Mesenchymal stem cell (in vitro differentiated cells and primary cell): ENCODE data around the gene CPNE5.

Experiments used
- DNase-seq: peaks from one replicate; pipeline ENCODE4 v3.0.0-alpha.2; 2013
- H2AFZ ChIP-seq: one replicate; pipeline ENCODE4 v1.6.1; 2013; ENCODE audit warnings: low read depth, mild to moderate bottlenecking, control low read depth, inconsistent platforms, low read length, moderate library complexity
- H2AK5ac ChIP-seq: 2 replicates; pipeline ENCODE4 v1.6.1; 2013; ENCODE audit warnings: low read length, moderate library complexity, mild to moderate bottlenecking, inconsistent platforms; ENCODE audit not compliant: severe bottlenecking
- H2BK120ac ChIP-seq: one replicate; pipeline ENCODE4 v1.6.1; 2013; ENCODE audit warnings: low read depth, mild to moderate bottlenecking, inconsistent platforms, low read length, moderate library complexity
- H2BK12ac ChIP-seq, 2 experiments: one replicate each; pipeline ENCODE4 v1.6.1; 2013; ENCODE audit warnings: inconsistent platforms in 2 of 2, low read length in 2 of 2, mild to moderate bottlenecking in 2 of 2, moderate library complexity in 2 of 2, control low read depth in 1 of 2
- H2BK15ac ChIP-seq: one replicate; pipeline ENCODE4 v1.6.1; 2013; ENCODE audit warnings: mild to moderate bottlenecking, low read depth, inconsistent platforms; ENCODE audit not compliant: poor library complexity, severe bottlenecking
- H2BK5ac ChIP-seq: 2 replicates; pipeline ENCODE4 v1.6.1; 2013; ENCODE audit warnings: low read depth, mild to moderate bottlenecking, low read length, control low read depth, inconsistent platforms; ENCODE audit not compliant: poor library complexity, severe bottlenecking
- H3K14ac ChIP-seq, 2 experiments: one replicate each; pipeline ENCODE4 v1.6.1; 2013; ENCODE audit warnings: inconsistent platforms in 2 of 2, low read length in 2 of 2, control low read depth in 1 of 2, mild to moderate bottlenecking in 1 of 2, moderate library complexity in 1 of 2
- H3K18ac ChIP-seq, 2 experiments: one replicate each; pipeline ENCODE4 v1.6.1; 2013; ENCODE audit warnings: inconsistent platforms in 2 of 2, low read length in 2 of 2, control low read depth in 1 of 2, low read depth in 1 of 2, mild to moderate bottlenecking in 1 of 2
- H3K23ac ChIP-seq, 2 experiments: one replicate each; pipeline ENCODE4 v1.6.1; 2013; ENCODE audit warnings: inconsistent platforms in 2 of 2, low read length in 2 of 2, mild to moderate bottlenecking in 2 of 2, moderate library complexity in 2 of 2, control low read depth in 1 of 2
- H3K27ac ChIP-seq: 2 replicates; pipeline ENCODE4 v1.5.1; 2013; ENCODE audit warnings: mild to moderate bottlenecking, moderate library complexity, low read length, control low read depth, inconsistent platforms; ENCODE audit not compliant: poor library complexity, severe bottlenecking
- H3K27me3 ChIP-seq, 2 experiments: 2 replicates each; pipeline versions ENCODE4 v1.6.1 to v1.7.0; 2013; ENCODE audit warnings: low read length in 2 of 2, mild to moderate bottlenecking in 2 of 2, moderate library complexity in 2 of 2, control low read depth in 1 of 2, inconsistent platforms in 1 of 2; ENCODE audit not compliant: control insufficient read depth in 1 of 2, insufficient read depth in 1 of 2
- H3K36me3 ChIP-seq, 2 experiments: 2 replicates each; pipeline versions ENCODE4 v1.6.1 to v1.7.0; 2013; ENCODE audit warnings: low read length in 2 of 2, control low read depth in 1 of 2, inconsistent platforms in 1 of 2, low read depth in 1 of 2, mild to moderate bottlenecking in 1 of 2; ENCODE audit not compliant: insufficient read depth in 2 of 2, control insufficient read depth in 1 of 2
- H3K4ac ChIP-seq, 2 experiments: one replicate each; pipeline ENCODE4 v1.6.1; 2013; ENCODE audit warnings: inconsistent platforms in 2 of 2, low read length in 2 of 2, mild to moderate bottlenecking in 2 of 2, moderate library complexity in 2 of 2, control low read depth in 1 of 2, low read depth in 1 of 2
- H3K4me1 ChIP-seq: 2 replicates; pipeline ENCODE4 v1.6.1; 2013; ENCODE audit warnings: low read depth, low read length, control low read depth; ENCODE audit not compliant: control insufficient read depth, insufficient read depth
- H3K4me2 ChIP-seq: 2 replicates; pipeline ENCODE4 v1.6.1; 2013; ENCODE audit warnings: low read length, mild to moderate bottlenecking, inconsistent platforms; ENCODE audit not compliant: poor library complexity, severe bottlenecking
- H3K4me3 ChIP-seq, 2 experiments: 2 replicates each; pipeline versions ENCODE4 v1.5.1 to v1.7.0; 2013; ENCODE audit warnings: low read length in 2 of 2, mild to moderate bottlenecking in 2 of 2, control low read depth in 1 of 2, low read depth in 1 of 2; ENCODE audit not compliant: insufficient read depth in 1 of 2
- H3K79me1 ChIP-seq: replicated peaks from 2 replicates; pipeline ENCODE4 v1.6.1; 2013; ENCODE audit warnings: mild to moderate bottlenecking, control low read depth, low read length, inconsistent platforms; ENCODE audit not compliant: poor library complexity, severe bottlenecking
- H3K9ac ChIP-seq: 2 replicates; pipeline ENCODE4 v1.7.0; 2013; ENCODE audit warnings: mild to moderate bottlenecking, low read length, moderate library complexity
- H3K9me3 ChIP-seq: 2 replicates; pipeline ENCODE4 v1.7.0; 2013; ENCODE audit warnings: mild to moderate bottlenecking, low read length; ENCODE audit not compliant: control insufficient read depth
- H4K8ac ChIP-seq: one replicate; pipeline ENCODE4 v1.6.1; 2013; ENCODE audit warnings: inconsistent platforms, mild to moderate bottlenecking, low read length, moderate library complexity
- H4K91ac ChIP-seq: one replicate; pipeline ENCODE4 v1.6.1; 2013; ENCODE audit warnings: mild to moderate bottlenecking, low read length, inconsistent platforms
- WGBS: methylation state at CpG from one replicate; pipeline ENCODE4 v1.1.7; 2013; ENCODE audit warnings: mixed read lengths; 5-methylcytosine and 5-hydroxymethylcytosine counted together

CPNE5 gene

GRCh38 chr6:36772397-36772796 is 66.8 kb downstream of the CPNE5 start:
- DNase-seq: no peak
- Histone ChIP-seq H3K27me3 (peaks cover 18 to 29% of the 10 kb centered on the region in 2 experiments), H3K9me3 (no peaks in the 10 kb centered on the region), H3K23ac (no peak overlapping the region), H2BK120ac (no peak overlapping the region), H3K18ac (no peak overlapping the region), H4K8ac (no peak overlapping the region), H2AFZ (no peak overlapping the region), H2AK5ac (no peak overlapping the region), H3K36me3 (no peaks in the 10 kb centered on the region), H3K4ac (no peak overlapping the region), H3K14ac (no peak overlapping the region), H3K79me1 (no peaks in the 10 kb centered on the region), H2BK15ac (no peak overlapping the region), H4K91ac (no peak overlapping the region), H3K9ac (no peak overlapping the region), H3K4me2 (no peak overlapping the region), H3K27ac (no peak overlapping the region), H2BK12ac (no peak overlapping the region), H3K4me1 (peaks cover 10% of the 10 kb centered on the region), H2BK5ac (no peak overlapping the region), H3K4me3 (no peak overlapping the region)
- 87% methylated on average over 8 of the region's 8 CpGs for WGBS

GRCh38 chr6:36771145-36771544 is 68.1 kb downstream of the CPNE5 start:
- DNase-seq: no peak
- WGBS: 100% methylated on average over 2 of the region's 2 CpGs
- H2AK5ac ChIP-seq: no peak overlapping the region
- no peaks in the 10 kb centered on the region for H3K36me3 ChIP-seq
- H3K4me1 ChIP-seq: peaks cover 9% of the 10 kb centered on the region
- no peak overlapping the region for H3K23ac ChIP-seq
- H3K27me3 ChIP-seq: peaks cover 6 to 18% of the 10 kb centered on the region in 2 experiments
- no peak overlapping the region for H4K8ac ChIP-seq
- H3K18ac ChIP-seq: no peak overlapping the region
- H4K91ac ChIP-seq: no peak overlapping the region
- H2AFZ ChIP-seq: no peak overlapping the region
- H2BK5ac ChIP-seq: no peak overlapping the region
- no peaks in the 10 kb centered on the region for H3K9me3 ChIP-seq
- H3K4me2 ChIP-seq: no peak overlapping the region
- H2BK12ac ChIP-seq: no peak overlapping the region
- no peak overlapping the region for H3K27ac ChIP-seq
- H3K79me1 ChIP-seq: no peaks in the 10 kb centered on the region
- H3K4me3 ChIP-seq: no peak overlapping the region
- no peak overlapping the region for H3K4ac ChIP-seq
- no peak overlapping the region for H2BK15ac ChIP-seq
- no peak overlapping the region for H3K14ac ChIP-seq
- no peak overlapping the region for H3K9ac ChIP-seq
- H2BK120ac ChIP-seq: no peak overlapping the region

- no peak overlapping the region for H3K27ac ChIP-seq
- 71% methylated on average over 18 of the region's 18 CpGs for WGBS
- peak overlapping the region in 1 of 2 experiments; percentile 58 for H3K14ac ChIP-seq
- H3K4me3 ChIP-seq: no peak overlapping the region
- H3K27me3 ChIP-seq: peaks cover under 1 to 6% of the 10 kb centered on the region in 2 experiments
- H3K4me2 ChIP-seq: no peak overlapping the region
- H3K4ac ChIP-seq: peak overlapping the region in 1 of 2 experiments; percentile 20
- no peak overlapping the region for H2BK5ac ChIP-seq
- H3K4me1 ChIP-seq: peaks cover 10% of the 10 kb centered on the region
- peak overlapping the region; percentile 73 for H2AFZ ChIP-seq
- no peaks in the 10 kb centered on the region for H3K79me1 ChIP-seq
- no peak overlapping the region for H2BK120ac ChIP-seq
- peak overlapping the region; percentile 83 for H4K8ac ChIP-seq
- H2BK15ac ChIP-seq: no peak overlapping the region
- H3K23ac ChIP-seq: no peak overlapping the region
- no peak overlapping the region for H2AK5ac ChIP-seq
- H4K91ac ChIP-seq: peak overlapping the region; percentile 77
- H3K9me3 ChIP-seq: no peaks in the 10 kb centered on the region
- H3K36me3 ChIP-seq: no peaks in the 10 kb centered on the region
- peak overlapping the region in 1 of 2 experiments; percentile 79 for H2BK12ac ChIP-seq
- H3K9ac ChIP-seq: peak overlapping the region; percentile 12
- peak; percentile 41 for DNase-seq
- H3K18ac ChIP-seq: peak overlapping the region in 1 of 2 experiments; percentile 44
Measured at GRCh38 chr6:36769676-36770499, 69.4 kb downstream of the CPNE5 start.

GRCh38 chr6:36769183-36769675 is 70.0 kb downstream of the CPNE5 start:
- H2AFZ ChIP-seq: peak overlapping the region; percentile 73
- H3K4me3 ChIP-seq: no peak overlapping the region
- H4K8ac ChIP-seq: peak overlapping the region; percentile 83
- H3K9me3 ChIP-seq: no peaks in the 10 kb centered on the region
- H3K27me3 ChIP-seq: peaks cover 0 to 9% of the 10 kb centered on the region in 2 experiments
- H3K79me1 ChIP-seq: no peaks in the 10 kb centered on the region
- peak overlapping the region in 1 of 2 experiments; percentile 20 for H3K4ac ChIP-seq
- no peak overlapping the region for H3K9ac ChIP-seq
- no peak overlapping the region for H3K4me2 ChIP-seq
- DNase-seq: peak; percentile 39
- no peak overlapping the region for H2BK15ac ChIP-seq
- peak overlapping the region in 1 of 2 experiments; percentile 79 for H2BK12ac ChIP-seq
- H3K23ac ChIP-seq: no peak overlapping the region
- no peak overlapping the region for H2BK5ac ChIP-seq
- H4K91ac ChIP-seq: peak overlapping the region; percentile 63
- peak overlapping the region in 1 of 2 experiments; percentile 58 for H3K14ac ChIP-seq
- no peak overlapping the region for H2AK5ac ChIP-seq
- peaks cover 10% of the 10 kb centered on the region for H3K4me1 ChIP-seq
- H2BK120ac ChIP-seq: no peak overlapping the region
- no peak overlapping the region for H3K27ac ChIP-seq
- WGBS: 57% methylated on average over 7 of the region's 7 CpGs
- H3K36me3 ChIP-seq: no peaks in the 10 kb centered on the region
- peak overlapping the region in 1 of 2 experiments; percentile 37 for H3K18ac ChIP-seq
